ENCODE results near the gene FAN1. TPM values are rescaled to one million over a fixed set of nuclear protein-coding genes. Genes with fewer than 3 reads are reported as not detected.

Gene FAN1
- total RNA-seq, 1 experiment from 2014 or later = 10.2 TPM

- CTCF ChIA-PET = no interaction called here
- H3K36me3 ChIP-seq (ENCODE audit: low read depth) = no peaks in the 10 kb centered on the region
Observed at GRCh38 chr15:30940359-30940758, 36.6 kb downstream of the FAN1 start.

GRCh38 chr15:30941520-30941919, 37.8 kb downstream of the FAN1 start:
- no peaks in the 10 kb centered on the region for H3F3A ChIP-seq (ENCODE audit: insufficient read depth, low read depth)
- ChIA-PET CTCF (no interaction called here), POLR2A (ENCODE audit: unreplicated experiment) (no interaction called here)
- no peaks in the 10 kb centered on the region for H3K36me3 ChIP-seq (ENCODE audit: low read depth)
- H3K4me1 ChIP-seq (replicated peaks; ENCODE audit: insufficient read depth) = no peaks in the 10 kb centered on the region
- H3K79me2 ChIP-seq (ENCODE audit: low read depth) = no peaks in the 10 kb centered on the region
- no peak for DNase-seq
- H3K9me3 ChIP-seq (ENCODE audit: insufficient read depth, low read depth) = no peaks in the 10 kb centered on the region
- TF ChIP-seq CTCF (conservative IDR thresholded peaks at IDR 0.05) (no peak), EZH2 (IDR thresholded peaks at IDR 0.05; ENCODE audit: low read depth) (no peak)
- no peak overlapping the region for H3K27ac ChIP-seq
- no peak overlapping the region for H2AFZ ChIP-seq
- no peak overlapping the region for H3K4me3 ChIP-seq
- H3K27me3 ChIP-seq (ENCODE audit: insufficient read depth, low read depth) = no peaks in the 10 kb centered on the region
- no peaks in the 10 kb centered on the region for H3K9me2 ChIP-seq (ENCODE audit: insufficient read depth)
- no TSS peak for BruUV-seq (replicated peaks)
- H4K20me1 ChIP-seq (ENCODE audit: insufficient read depth) = no peaks in the 10 kb centered on the region
- H3K4me2 ChIP-seq = no peak overlapping the region
- intact Hi-C loops (cut with micrococcal nuclease; ENCODE audit: unreplicated experiment) = no loop called here

More at GRCh38 chr15:30940359-30940758, 36.6 kb downstream of the FAN1 start:
- H3F3A ChIP-seq (ENCODE audit: insufficient read depth, low read depth) = no peaks in the 10 kb centered on the region
- no peak overlapping the region for H3K4me2 ChIP-seq
- H3K9me3 ChIP-seq (ENCODE audit: insufficient read depth, low read depth) = no peaks in the 10 kb centered on the region
- no peak overlapping the region for H3K27ac ChIP-seq
- no peaks in the 10 kb centered on the region for H3K79me2 ChIP-seq (ENCODE audit: low read depth)
- TF ChIP-seq CTCF (conservative IDR thresholded peaks at IDR 0.05) (no peak), EZH2 (IDR thresholded peaks at IDR 0.05; ENCODE audit: low read depth) (no peak)
- H3K4me3 ChIP-seq = no peak overlapping the region
- no peaks in the 10 kb centered on the region for H3K27me3 ChIP-seq (ENCODE audit: insufficient read depth, low read depth)
- H4K20me1 ChIP-seq (ENCODE audit: insufficient read depth) = no peaks in the 10 kb centered on the region
- H2AFZ ChIP-seq = no peak overlapping the region
- BruUV-seq (replicated peaks) = no TSS peak
- no peaks in the 10 kb centered on the region for H3K4me1 ChIP-seq (replicated peaks; ENCODE audit: insufficient read depth)
- H3K9me2 ChIP-seq (ENCODE audit: insufficient read depth) = no peaks in the 10 kb centered on the region
- intact Hi-C loops (cut with micrococcal nuclease; ENCODE audit: unreplicated experiment) = no loop called here
- no peak for DNase-seq
- POLR2A ChIA-PET (ENCODE audit: unreplicated experiment) = no interaction called here

GRCh38 chr15:30943654-30944335, 40.1 kb downstream of the FAN1 start:
- H3K9me2 ChIP-seq (ENCODE audit: insufficient read depth) = no peaks in the 10 kb centered on the region
- H3K4me3 ChIP-seq = no peak overlapping the region
- no peak overlapping the region for H3K27ac ChIP-seq
- no TSS peak for BruUV-seq (replicated peaks)
- ChIA-PET POLR2A (ENCODE audit: unreplicated experiment) (no interaction called here), CTCF (no interaction called here)
- TF ChIP-seq CTCF (conservative IDR thresholded peaks at IDR 0.05) (no peak), EZH2 (IDR thresholded peaks at IDR 0.05; ENCODE audit: low read depth) (no peak)
- no peaks in the 10 kb centered on the region for H3K79me2 ChIP-seq (ENCODE audit: low read depth)
- no peaks in the 10 kb centered on the region for H3F3A ChIP-seq (ENCODE audit: insufficient read depth, low read depth)
- no peaks in the 10 kb centered on the region for H3K36me3 ChIP-seq (ENCODE audit: low read depth)
- H3K9me3 ChIP-seq (ENCODE audit: insufficient read depth, low read depth) = no peaks in the 10 kb centered on the region
- no peaks in the 10 kb centered on the region for H4K20me1 ChIP-seq (ENCODE audit: insufficient read depth)
- intact Hi-C loops (cut with micrococcal nuclease; ENCODE audit: unreplicated experiment) = no loop called here
- no peak overlapping the region for H3K4me2 ChIP-seq
- no peak for DNase-seq
- H3K27me3 ChIP-seq (ENCODE audit: insufficient read depth, low read depth) = no peaks in the 10 kb centered on the region
- H3K4me1 ChIP-seq (replicated peaks; ENCODE audit: insufficient read depth) = no peaks in the 10 kb centered on the region
- no peak overlapping the region for H2AFZ ChIP-seq

Data from PC-9 (cell line).